ENCODE results near the gene DPH1.

DNA sequence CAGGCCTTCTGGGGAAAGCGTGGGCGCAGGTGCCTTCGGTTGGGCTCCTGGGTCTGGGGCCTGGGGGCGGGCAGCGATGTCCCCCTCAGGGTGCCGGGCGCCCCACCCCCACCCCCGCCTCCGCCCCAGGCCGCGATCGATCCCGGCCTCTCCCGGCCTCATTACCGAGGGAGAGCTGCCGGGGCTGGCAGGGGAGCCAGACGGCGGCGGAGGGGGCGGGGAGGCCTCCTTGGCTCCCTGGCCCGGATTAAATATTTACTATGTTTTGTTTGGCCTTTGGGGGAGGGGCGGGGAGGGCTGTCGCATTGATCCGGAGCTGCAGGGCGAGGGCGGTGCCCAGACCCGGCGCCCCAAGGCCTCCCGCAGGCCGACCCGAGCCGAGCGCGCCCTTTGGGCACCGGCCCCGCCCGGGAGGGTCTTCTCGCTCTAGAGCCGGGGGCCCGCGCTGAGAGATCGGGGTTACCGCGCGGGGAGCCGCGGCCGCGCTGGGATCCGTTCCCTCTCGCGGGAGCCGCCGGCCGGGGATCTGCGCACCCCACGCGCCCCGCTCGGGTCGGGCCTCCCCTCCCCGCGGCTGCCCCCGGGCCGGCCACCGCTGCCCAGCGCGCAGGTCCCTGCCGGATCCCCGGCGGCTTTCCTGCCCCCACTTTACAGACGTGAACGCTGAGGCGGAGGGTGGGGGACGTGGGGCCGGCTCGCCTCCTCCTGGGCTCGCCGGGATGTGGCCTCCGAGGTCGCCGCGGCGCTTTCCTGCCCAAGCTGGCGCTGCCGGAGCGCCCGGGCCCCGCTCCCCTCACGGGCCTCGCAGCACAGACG is 31.8 kb upstream of the DPH1 start:
- TF ChIP-seq, protein P1, sequence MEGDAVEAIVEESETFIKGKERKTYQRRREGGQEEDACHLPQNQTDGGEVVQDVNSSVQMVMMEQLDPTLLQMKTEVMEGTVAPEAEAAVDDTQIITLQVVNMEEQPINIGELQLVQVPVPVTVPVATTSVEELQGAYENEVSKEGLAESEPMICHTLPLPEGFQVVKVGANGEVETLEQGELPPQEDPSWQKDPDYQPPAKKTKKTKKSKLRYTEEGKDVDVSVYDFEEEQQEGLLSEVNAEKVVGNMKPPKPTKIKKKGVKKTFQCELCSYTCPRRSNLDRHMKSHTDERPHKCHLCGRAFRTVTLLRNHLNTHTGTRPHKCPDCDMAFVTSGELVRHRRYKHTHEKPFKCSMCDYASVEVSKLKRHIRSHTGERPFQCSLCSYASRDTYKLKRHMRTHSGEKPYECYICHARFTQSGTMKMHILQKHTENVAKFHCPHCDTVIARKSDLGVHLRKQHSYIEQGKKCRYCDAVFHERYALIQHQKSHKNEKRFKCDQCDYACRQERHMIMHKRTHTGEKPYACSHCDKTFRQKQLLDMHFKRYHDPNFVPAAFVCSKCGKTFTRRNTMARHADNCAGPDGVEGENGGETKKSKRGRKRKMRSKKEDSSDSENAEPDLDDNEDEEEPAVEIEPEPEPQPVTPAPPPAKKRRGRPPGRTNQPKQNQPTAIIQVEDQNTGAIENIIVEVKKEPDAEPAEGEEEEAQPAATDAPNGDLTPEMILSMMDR (IDR thresholded peaks at IDR 0.05): no peak
- TF ChIP-seq POLR2A (IDR thresholded peaks at IDR 0.05): no peak

Data from thyroid gland (tissue), 4 donors.